PC-3 (cell line): ENCODE data around the gene EHHADH.

Experiments used
- CTCF ChIP-seq: fragments of 300-600 bp; sonication (generic); conservative IDR thresholded peaks from 2 replicates; pipeline ENCODE4 v1.5.1; 2017; ENCODE audit warnings: antibody characterized with exemption, low read depth, mild to moderate bottlenecking, low read length
- EZH2phosphoT487 ChIP-seq: fragments of 300-600 bp; sonication (generic); IDR thresholded peaks from 2 replicates; pipeline ENCODE4 v1.6.1; 2018; ENCODE audit warnings: mild to moderate bottlenecking, antibody characterized with exemption, low read length, borderline replicate concordance

DNA sequence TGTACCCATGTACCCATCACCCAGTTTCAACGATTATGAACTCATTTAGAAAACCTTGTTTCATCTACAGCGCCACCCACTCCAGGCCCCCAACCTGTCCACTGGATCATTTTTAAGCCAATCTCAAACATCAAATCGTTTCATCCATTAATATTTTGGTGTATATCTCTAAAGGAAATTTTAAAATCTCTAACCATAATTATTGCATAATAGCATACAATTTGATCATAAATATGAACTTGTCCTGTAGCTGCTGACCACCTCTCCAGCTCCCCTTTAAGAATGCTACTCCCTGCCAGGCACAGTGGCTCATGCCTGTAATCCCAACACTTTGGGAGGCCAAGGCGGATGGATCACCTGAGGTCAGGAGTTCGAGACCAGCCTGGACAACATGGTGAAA, 98.2 kb downstream of the EHHADH start:
- TF ChIP-seq CTCF, result no peak
- TF ChIP-seq EZH2phosphoT487, result no peak
